Measurements from ENCODE around the gene CSF3R.
"Not testable (repeated sequence)": the region's sequence is repeated elsewhere in the genome, so short reads cannot be mapped to it uniquely, and the experiment has no call there.

The CSF3R gene

DNA sequence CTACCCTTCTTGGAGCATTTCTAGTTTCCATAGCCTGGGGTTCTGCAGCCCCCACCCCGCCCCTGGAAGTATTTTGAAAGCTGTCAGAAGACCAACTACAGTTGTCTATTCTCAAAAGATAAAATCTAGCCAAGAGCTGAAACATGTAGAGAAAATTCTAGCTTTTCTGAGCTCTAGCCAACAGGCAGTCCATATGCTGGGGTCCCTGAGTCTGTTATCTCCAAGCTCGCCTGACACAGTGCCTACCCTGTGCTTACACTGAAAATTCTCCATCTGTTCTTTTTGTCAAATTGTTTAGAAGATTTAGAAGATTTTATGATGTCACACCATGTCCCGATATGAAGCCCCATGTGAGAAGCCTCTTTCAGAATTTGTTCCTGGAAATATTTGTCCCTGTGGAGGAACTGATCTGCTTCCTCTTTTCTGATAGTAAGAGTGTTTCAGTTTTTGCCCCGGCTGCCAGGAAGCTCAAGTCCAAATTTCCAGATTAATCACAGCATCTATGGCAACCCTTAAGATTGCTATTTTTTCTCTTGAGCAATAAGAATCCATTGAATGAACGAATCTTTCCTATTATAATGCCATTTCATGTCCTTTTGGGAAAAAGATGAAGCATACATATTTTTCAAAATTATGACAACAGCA lies 23.7 kb upstream of the CSF3R start:
- H4K20me1 ChIP-seq (ENCODE audit: insufficient read depth), result no peaks in the 10 kb centered on the region
- TF ChIP-seq CTCF (conservative IDR thresholded peaks at IDR 0.05; ENCODE audit: low read depth, low read length), result no peak
- H3K27ac ChIP-seq, result no peak overlapping the region
- H3K4me2 ChIP-seq, result no peak overlapping the region
- no peak overlapping the region for H3K4me3 ChIP-seq (IDR thresholded peaks at IDR 0.05; ENCODE audit: insufficient read depth, low read depth, low read length)
- no peaks in the 10 kb centered on the region for H3K4me1 ChIP-seq (ENCODE audit: low read depth, poor library complexity, severe bottlenecking)
- peaks cover 1% of the 10 kb centered on the region; the same call in 1 of the 2 replicates for H3K27me3 ChIP-seq (ENCODE audit: insufficient read depth, low read depth)
- H3K79me2 ChIP-seq (ENCODE audit: insufficient read depth, low read depth), result no peaks in the 10 kb centered on the region
- no peaks in the 10 kb centered on the region for H3K36me3 ChIP-seq (ENCODE audit: insufficient read depth)
- no peak overlapping the region for H3K9ac ChIP-seq
- H2AFZ ChIP-seq (ENCODE audit: low read depth), result no peak overlapping the region

DNA sequence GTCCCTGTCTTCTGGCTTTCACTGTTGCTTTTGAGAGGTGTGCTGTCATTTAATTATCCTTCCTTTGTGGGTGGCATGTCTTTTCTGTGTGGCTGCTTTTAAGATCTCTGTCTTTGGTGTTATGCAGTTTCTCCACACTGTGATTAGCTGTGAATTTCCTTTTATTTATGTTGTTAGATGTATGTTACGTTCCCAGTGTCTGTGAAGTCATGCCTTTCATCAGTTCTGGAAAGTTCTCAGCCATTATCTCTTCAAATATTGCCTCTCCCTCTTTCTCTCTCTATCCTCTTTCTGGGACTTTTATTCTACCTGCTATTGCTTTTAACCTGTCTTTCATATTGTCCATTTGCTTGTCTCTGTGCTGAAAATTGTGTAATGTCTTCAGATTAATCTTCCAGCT lies 21.0 kb upstream of the CSF3R start:
- no peak overlapping the region for H3K27ac ChIP-seq
- no peaks in the 10 kb centered on the region for H3K4me1 ChIP-seq (ENCODE audit: low read depth, poor library complexity, severe bottlenecking)
- no peak overlapping the region for H2AFZ ChIP-seq (ENCODE audit: low read depth)
- H3K79me2 ChIP-seq (ENCODE audit: insufficient read depth, low read depth), result no peaks in the 10 kb centered on the region
- no peaks in the 10 kb centered on the region for H4K20me1 ChIP-seq (ENCODE audit: insufficient read depth)
- no peak overlapping the region for H3K9ac ChIP-seq
- H3K4me3 ChIP-seq (IDR thresholded peaks at IDR 0.05; ENCODE audit: insufficient read depth, low read depth, low read length), result no peak overlapping the region
- no peak for TF ChIP-seq CTCF (conservative IDR thresholded peaks at IDR 0.05; ENCODE audit: low read depth, low read length)
- H3K27me3 ChIP-seq (ENCODE audit: insufficient read depth, low read depth), result no peaks in the 10 kb centered on the region; the same call in 1 of the 2 replicates
- no peaks in the 10 kb centered on the region for H3K36me3 ChIP-seq (ENCODE audit: insufficient read depth)
- H3K4me2 ChIP-seq, result no peak overlapping the region

GRCh38 chr1:36503159-36503558 lies 20.4 kb upstream of the CSF3R start:
- H3K4me2 ChIP-seq, result no peak overlapping the region
- no peak for TF ChIP-seq CTCF (conservative IDR thresholded peaks at IDR 0.05; ENCODE audit: low read depth, low read length)
- H3K36me3 ChIP-seq (ENCODE audit: insufficient read depth), result no peaks in the 10 kb centered on the region
- H3K9ac ChIP-seq, result no peak overlapping the region
- H3K27me3 ChIP-seq (ENCODE audit: insufficient read depth, low read depth), result no peaks in the 10 kb centered on the region; the same call in 1 of the 2 replicates
- no peak overlapping the region for H2AFZ ChIP-seq (ENCODE audit: low read depth)
- H3K27ac ChIP-seq, result no peak overlapping the region
- H3K79me2 ChIP-seq (ENCODE audit: insufficient read depth, low read depth), result no peaks in the 10 kb centered on the region
- H3K4me1 ChIP-seq (ENCODE audit: low read depth, poor library complexity, severe bottlenecking), result no peaks in the 10 kb centered on the region
- no peaks in the 10 kb centered on the region for H4K20me1 ChIP-seq (ENCODE audit: insufficient read depth)
- no peak overlapping the region for H3K4me3 ChIP-seq (IDR thresholded peaks at IDR 0.05; ENCODE audit: insufficient read depth, low read depth, low read length)

DNA sequence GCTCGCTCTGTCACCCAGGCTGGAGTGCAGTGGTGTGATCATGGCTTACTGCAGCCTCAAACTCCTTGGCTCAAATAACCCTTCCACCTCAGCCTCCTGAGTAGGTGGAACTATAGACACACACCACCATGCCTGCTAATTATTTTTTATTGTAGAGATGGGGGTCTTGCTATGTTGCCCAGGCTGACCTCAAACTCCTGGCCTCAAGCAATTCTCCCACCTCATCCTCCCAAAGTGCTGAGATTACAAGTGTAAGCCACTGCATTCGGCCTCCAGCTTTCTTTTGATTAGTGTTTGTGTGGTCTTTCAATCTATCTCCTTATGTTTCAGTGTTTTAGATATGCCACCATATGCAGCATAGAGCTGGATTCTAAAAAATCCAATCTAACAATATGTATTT lies 19.9 kb upstream of the CSF3R start:
- Histone ChIP-seq H4K20me1 (ENCODE audit: insufficient read depth) (no peaks in the 10 kb centered on the region), H3K27ac (no peak overlapping the region), H2AFZ (ENCODE audit: low read depth) (no peak overlapping the region), H3K4me1 (ENCODE audit: low read depth, poor library complexity, severe bottlenecking) (no peaks in the 10 kb centered on the region), H3K4me3 (IDR thresholded peaks at IDR 0.05; ENCODE audit: insufficient read depth, low read depth, low read length) (no peak overlapping the region), H3K36me3 (ENCODE audit: insufficient read depth) (no peaks in the 10 kb centered on the region), H3K27me3 (ENCODE audit: insufficient read depth, low read depth) (no peaks in the 10 kb centered on the region; the same call in 1 of the 2 replicates), H3K9ac (no peak overlapping the region), H3K79me2 (ENCODE audit: insufficient read depth, low read depth) (no peaks in the 10 kb centered on the region), H3K4me2 (no peak overlapping the region)
- no peak for TF ChIP-seq CTCF (conservative IDR thresholded peaks at IDR 0.05; ENCODE audit: low read depth, low read length)

GRCh38 chr1:36501911-36502310 lies 19.2 kb upstream of the CSF3R start:
- H3K36me3 ChIP-seq (ENCODE audit: insufficient read depth); H3K9ac ChIP-seq; H3K27me3 ChIP-seq (ENCODE audit: insufficient read depth, low read depth); H3K4me1 ChIP-seq (ENCODE audit: low read depth, poor library complexity, severe bottlenecking); H3K27ac ChIP-seq; H3K4me3 ChIP-seq (IDR thresholded peaks at IDR 0.05; ENCODE audit: insufficient read depth, low read depth, low read length); H3K79me2 ChIP-seq (ENCODE audit: insufficient read depth, low read depth); H4K20me1 ChIP-seq (ENCODE audit: insufficient read depth); H3K4me2 ChIP-seq; H2AFZ ChIP-seq (ENCODE audit: low read depth): not testable (repeated sequence)
